Measurements from ENCODE around the gene RNF220.
"Not testable (repeated sequence)": the region's sequence is repeated elsewhere in the genome, so short reads cannot be mapped to it uniquely, and the experiment has no call there.

The RNF220 gene

DNA sequence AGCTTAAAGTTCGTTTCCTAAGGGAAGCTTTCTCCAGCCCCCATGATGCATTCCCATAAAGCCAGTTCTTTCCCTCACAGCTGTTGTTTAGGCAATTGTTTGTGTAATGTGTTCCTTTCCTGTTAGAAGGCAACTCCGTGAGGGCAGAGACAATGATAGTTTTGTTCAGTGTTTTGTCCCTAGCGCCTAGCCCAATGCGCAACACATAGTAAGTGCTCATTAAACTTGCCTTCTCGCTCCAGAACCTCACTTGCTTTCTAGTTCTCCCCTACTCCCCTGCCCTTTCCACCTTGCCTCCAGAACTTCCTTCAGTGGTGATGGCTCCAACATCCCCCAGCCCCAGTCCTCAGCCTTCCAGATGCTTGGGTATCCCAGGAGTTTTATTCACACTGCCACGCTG, 153.8 kb downstream of the RNF220 start:
- no peak overlapping the region for H3K27ac ChIP-seq
- no peak for TF ChIP-seq ZFX (IDR thresholded peaks at IDR 0.05)
- TF ChIP-seq, protein P1, sequence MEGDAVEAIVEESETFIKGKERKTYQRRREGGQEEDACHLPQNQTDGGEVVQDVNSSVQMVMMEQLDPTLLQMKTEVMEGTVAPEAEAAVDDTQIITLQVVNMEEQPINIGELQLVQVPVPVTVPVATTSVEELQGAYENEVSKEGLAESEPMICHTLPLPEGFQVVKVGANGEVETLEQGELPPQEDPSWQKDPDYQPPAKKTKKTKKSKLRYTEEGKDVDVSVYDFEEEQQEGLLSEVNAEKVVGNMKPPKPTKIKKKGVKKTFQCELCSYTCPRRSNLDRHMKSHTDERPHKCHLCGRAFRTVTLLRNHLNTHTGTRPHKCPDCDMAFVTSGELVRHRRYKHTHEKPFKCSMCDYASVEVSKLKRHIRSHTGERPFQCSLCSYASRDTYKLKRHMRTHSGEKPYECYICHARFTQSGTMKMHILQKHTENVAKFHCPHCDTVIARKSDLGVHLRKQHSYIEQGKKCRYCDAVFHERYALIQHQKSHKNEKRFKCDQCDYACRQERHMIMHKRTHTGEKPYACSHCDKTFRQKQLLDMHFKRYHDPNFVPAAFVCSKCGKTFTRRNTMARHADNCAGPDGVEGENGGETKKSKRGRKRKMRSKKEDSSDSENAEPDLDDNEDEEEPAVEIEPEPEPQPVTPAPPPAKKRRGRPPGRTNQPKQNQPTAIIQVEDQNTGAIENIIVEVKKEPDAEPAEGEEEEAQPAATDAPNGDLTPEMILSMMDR (conservative IDR thresholded peaks at IDR 0.05), result no peak

DNA sequence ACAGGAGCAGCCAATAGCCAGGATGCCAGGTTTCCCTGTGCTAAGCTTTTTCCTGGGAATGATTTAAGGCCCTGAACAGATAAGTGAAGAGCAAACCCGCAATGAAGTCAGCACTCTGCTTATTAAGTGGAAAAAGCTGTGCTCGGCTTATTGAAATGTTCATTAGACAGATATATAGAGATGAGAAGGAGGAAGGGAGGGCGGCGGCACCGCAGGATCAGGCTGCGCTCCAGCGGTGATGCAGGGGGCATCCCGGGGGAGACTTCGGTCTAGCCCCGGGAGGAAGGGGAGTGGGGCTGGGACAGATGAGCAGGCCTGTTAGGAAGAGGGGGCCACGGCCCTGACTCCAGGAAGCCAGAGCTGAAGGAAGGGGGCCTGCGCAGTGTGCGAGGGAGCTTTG, 154.3 kb downstream of the RNF220 start:
- H3K27ac ChIP-seq, result no peak overlapping the region
- no peak; the same call in 1 of the 2 replicates for TF ChIP-seq ZFX (IDR thresholded peaks at IDR 0.05)
- TF ChIP-seq, protein P1 (conservative IDR thresholded peaks at IDR 0.05), result no peak

DNA sequence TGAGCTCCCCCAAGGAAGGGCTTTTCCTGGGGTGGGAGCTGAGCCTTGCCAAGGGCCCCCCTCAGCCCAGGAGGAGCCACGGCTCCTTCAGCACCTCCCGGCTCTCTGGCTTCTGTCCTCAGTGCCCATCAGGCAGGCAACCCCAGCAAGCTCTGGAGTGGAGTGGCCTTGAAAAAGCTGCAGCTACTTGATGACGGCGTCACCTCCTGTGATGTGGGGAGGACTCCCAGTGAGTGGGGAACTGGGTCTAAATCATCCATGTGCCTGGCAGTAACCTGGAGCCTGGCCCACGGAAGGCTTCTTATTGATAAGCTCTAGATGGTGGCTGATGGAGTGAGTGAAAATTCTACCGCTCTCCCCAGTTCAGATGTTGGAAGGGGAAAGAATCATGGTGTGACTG, 154.9 kb downstream of the RNF220 start:
- TF ChIP-seq, protein P1 (conservative IDR thresholded peaks at IDR 0.05), result no peak
- TF ChIP-seq ZFX (IDR thresholded peaks at IDR 0.05), result no peak
- H3K27ac ChIP-seq, result no peak overlapping the region

DNA sequence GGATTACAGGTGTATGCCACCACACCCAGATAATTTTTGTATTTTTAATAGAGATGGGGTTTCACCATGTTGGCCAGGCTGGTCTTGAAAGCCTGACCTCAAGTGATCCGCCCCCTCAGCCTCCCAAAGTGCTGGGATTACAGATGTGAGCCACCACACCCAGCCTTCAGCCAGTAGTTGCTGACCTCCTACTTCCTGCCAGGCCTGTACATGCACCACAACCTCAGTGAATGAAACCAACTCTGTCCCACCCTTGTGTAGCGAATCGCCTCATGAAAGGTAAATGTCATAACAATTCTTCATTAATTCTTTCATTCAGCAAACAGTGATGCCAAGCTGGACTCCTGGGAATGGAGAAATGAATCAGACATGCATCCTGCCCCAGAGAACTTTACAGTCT, 155.6 kb downstream of the RNF220 start:
- H3K27ac ChIP-seq, result not testable (repeated sequence)

DNA sequence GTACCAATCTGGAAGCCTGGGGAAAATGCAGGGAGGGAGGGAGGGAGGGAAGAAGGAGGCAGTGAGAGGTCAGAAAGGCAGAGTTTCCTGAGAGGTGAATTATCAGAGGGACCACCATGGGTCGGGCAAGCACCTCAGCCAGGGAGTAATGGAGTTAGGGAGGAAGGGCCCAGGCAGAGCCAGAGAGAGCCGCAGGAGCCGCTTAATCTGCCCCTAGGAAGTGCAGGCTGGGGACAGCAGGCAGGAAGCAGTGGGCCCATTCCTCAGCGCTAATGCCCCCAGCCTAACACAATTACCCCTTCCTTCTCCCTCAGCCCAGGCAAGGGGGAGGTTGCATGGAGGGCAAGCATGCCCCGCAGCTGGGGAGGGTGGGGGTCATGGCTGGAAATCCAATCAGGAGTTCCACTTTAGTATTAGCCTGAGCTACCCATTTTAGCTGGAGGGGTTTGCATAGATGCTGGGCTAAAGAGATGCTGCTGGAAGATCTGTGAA, 160.2 kb downstream of the RNF220 start:
- no peak overlapping the region for H3K27ac ChIP-seq
- TF ChIP-seq, protein P1 (conservative IDR thresholded peaks at IDR 0.05), result no peak
- no peak for TF ChIP-seq ZFX (IDR thresholded peaks at IDR 0.05)

DNA sequence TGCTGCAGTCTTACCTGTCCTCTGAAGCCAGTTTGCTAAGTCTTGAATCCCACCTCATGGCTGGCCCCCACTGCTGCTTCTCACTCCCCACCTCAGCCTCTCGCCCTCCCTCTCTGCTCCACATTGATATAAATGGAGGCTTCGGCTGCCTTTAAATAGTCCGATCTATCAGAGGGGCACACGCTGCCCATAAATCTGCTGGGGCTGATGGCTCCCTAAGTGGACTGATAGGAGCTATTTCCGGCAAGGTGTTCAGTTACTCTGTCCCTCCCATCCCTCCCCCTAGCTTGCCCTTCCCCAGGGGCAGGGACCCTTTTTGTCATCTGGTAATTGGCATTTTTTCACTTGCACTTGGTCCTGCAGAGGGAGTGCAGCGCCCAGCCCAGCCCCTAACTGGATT, 160.8 kb downstream of the RNF220 start:
- no peak overlapping the region for H3K27ac ChIP-seq
- TF ChIP-seq, protein P1 (conservative IDR thresholded peaks at IDR 0.05), result no peak
- no peak for TF ChIP-seq ZFX (IDR thresholded peaks at IDR 0.05)

DNA sequence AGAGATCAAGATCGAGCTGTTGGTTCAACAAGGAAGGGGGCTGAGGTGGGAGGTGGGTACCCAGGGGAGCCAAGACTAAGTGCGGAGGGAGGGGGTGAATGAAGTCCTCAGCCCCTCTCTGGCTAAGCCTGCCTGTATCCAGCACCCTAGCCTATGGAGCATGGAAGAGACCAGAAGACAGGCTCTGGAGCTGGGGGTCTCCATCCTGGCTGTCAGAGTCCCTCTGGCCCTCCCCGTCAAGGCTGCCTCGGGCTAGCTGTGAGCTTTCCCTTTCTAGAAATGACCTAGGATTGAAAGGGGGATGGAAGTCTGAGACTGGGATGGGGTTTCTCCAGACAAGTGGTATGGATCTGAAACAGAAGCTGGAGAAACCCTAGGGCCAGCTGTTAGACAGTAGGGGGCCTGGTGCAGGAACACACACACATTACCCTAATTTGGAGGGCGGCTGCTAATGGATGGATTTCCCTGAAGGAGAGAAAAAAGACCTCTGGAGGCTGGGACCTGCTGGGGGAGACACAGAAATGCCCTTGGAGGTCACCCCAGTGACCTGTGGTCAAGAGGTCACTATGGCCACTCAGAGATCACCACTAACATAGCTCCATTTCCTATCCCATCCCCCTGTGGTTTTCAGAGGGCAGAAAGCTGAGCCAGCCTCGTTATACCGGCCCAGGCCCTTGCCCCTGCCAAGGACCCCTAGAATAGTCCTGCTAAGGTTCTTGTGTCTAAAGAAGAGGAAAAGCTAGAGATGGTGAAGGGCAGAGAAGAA, 161.4 kb downstream of the RNF220 start:
- TF ChIP-seq ZFX (IDR thresholded peaks at IDR 0.05), result no peak
- no peak overlapping the region for H3K27ac ChIP-seq

DNA sequence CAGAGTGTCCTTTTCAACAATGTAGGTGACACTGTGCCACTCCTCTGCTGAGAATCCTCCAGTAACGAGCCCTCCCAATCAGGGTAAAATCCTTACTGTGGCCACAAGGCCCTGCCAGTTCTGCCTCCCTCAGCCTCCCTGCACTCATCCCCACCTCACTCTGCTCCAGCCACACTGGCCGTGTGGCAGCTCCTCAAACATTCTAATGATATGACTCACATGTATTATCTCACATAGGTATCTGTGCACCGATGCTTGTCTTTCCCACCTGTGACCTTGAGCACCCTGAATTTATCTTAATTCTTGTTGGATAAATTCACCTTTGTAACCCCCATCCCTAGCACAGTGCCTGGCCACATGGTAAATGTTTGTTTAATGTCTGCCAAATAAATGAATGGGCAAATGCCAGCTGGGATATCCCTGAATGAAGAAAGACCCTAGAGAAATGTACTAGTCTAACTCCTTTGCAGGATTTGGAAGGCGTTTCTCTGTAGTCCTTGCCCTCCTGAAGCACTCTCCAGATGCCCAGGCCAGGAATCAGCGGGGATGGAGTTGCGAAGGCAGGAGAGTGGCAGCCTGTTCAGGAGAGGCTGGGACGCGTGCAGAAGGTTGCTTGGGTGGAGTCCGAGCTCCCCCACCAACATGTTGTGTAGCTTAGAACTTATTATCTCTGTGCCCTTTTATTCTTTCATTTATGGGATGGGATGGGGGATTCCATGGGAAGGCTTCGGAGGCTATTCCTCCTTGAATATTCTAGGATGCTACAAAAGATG, 163.3 kb downstream of the RNF220 start:
- no peak overlapping the region for H3K27ac ChIP-seq
- TF ChIP-seq, protein P1 (conservative IDR thresholded peaks at IDR 0.05), result no peak
- TF ChIP-seq ZFX (IDR thresholded peaks at IDR 0.05), result no peak

Data from C4-2B (cell line).